ENCODE measurements around the gene MAN2B1. TPM values are rescaled to one million over a fixed set of nuclear protein-coding genes. Genes with fewer than 3 reads are reported as not detected.

MAN2B1 gene
- total and polyA plus RNA-seq, 2 experiments from 2014 or later, result 33.2 to 60.8 TPM

GRCh38 chr19:12668346-12668745 is 1.8 kb upstream of the MAN2B1 start (continued):
- TF ChIP-seq CTCF (conservative IDR thresholded peaks at IDR 0.05; ENCODE audit: low read depth in 2 of 2), result no peak

- Histone ChIP-seq H3K27me3 (ENCODE audit: insufficient read depth) (no peaks in the 10 kb centered on the region), H3F3A (replicated peaks; ENCODE audit: low read depth) (peaks cover 29% of the 10 kb centered on the region), H3K4me2 (peak overlapping the region; percentile 98), H3K4me1 (ENCODE audit: insufficient read depth) (peaks cover 17% of the 10 kb centered on the region), H3K9me2 (ENCODE audit: insufficient read depth) (no peaks in the 10 kb centered on the region), H4K20me1 (replicated peaks; ENCODE audit: insufficient read depth) (no peaks in the 10 kb centered on the region), H3K4me3 (peak overlapping the region; percentile 95; the same call in 1 of the 2 replicates), H3K36me3 (ENCODE audit: insufficient read depth) (no peaks in the 10 kb centered on the region), H3K79me2 (replicated peaks; ENCODE audit: insufficient read depth) (peaks cover 29% of the 10 kb centered on the region), H3K27ac (ENCODE audit: low read depth) (no peak overlapping the region), H2AFZ (no peak overlapping the region)
- Mint-ChIP-seq H3K4me3 (peak overlapping the region; percentile 97), H3K27ac (no peak overlapping the region), H3K36me3 (ENCODE audit: low read depth) (peaks cover 24% of the 10 kb centered on the region), H3K9me3 (no peaks in the 10 kb centered on the region; the same call in 2 of the 3 replicates), H3K4me1 (peaks cover 29% of the 10 kb centered on the region), H3K27me3 (ENCODE audit: insufficient read depth, low read depth, poor library complexity) (peaks cover 34% of the 10 kb centered on the region)
- ATAC-seq (no peak), DNase-seq (ENCODE audit: low spot score) (no peak)
- TF ChIP-seq EZH2phosphoT487 (IDR thresholded peaks at IDR 0.05; ENCODE audit: unreplicated experiment), result no peak
- TF ChIP-seq POLR2AphosphoS5 (IDR thresholded peaks at IDR 0.05; ENCODE audit: low read depth), result no peak
- TF ChIP-seq CTCF (conservative IDR thresholded peaks at IDR 0.05; ENCODE audit: low read depth in 2 of 2), result no peak
- no peak for TF ChIP-seq ZNF462 (CRISPR knock-in tag; IDR thresholded peaks at IDR 0.05)
- TF ChIP-seq EZH2 (IDR thresholded peaks at IDR 0.05; ENCODE audit: low read depth, unreplicated experiment), result no peak
- no peak for TF ChIP-seq JUNB (IDR thresholded peaks at IDR 0.05; ENCODE audit: unreplicated experiment)
- TF ChIP-seq STAT1 (IDR thresholded peaks at IDR 0.05; ENCODE audit: unreplicated experiment), result no peak
- no peak for TF ChIP-seq ZNF114 (CRISPR knock-in tag; IDR thresholded peaks at IDR 0.05)
- no peak for TF ChIP-seq CREB1 (CRISPR knock-in tag; IDR thresholded peaks at IDR 0.05; ENCODE audit: low read depth)
- no peak for TF ChIP-seq ZNF331 (CRISPR knock-in tag; IDR thresholded peaks at IDR 0.05; ENCODE audit: low read depth)
- no peak for TF ChIP-seq REST (IDR thresholded peaks at IDR 0.05; ENCODE audit: unreplicated experiment)
Observed at GRCh38 chr19:12667731-12668302, 1.3 kb upstream of the MAN2B1 start.
